NCI-H2171 treated with DMSO at 0.1 percent for 48 hours (cell line): Measurements from ENCODE around the gene NAV3.
"Not testable (repeated sequence)": the region's sequence is repeated elsewhere in the genome, so short reads cannot be mapped to it uniquely, and the experiment has no call there.

Experiments
- DNase-seq: peaks from one replicate; lab custom pipeline; 2025; lab: John Stamatoyannopoulos, UW

The NAV3 gene

GRCh38 chr12:78050790-78051189, 220.1 kb downstream of the NAV3 start:
- DNase-seq, result no peak

GRCh38 chr12:78055545-78055944, 224.9 kb downstream of the NAV3 start:
- DNase-seq, result no peak

GRCh38 chr12:78057075-78057474, 226.4 kb downstream of the NAV3 start:
- no peak for DNase-seq

GRCh38 chr12:78060186-78060585, 229.5 kb downstream of the NAV3 start:
- no peak for DNase-seq

GRCh38 chr12:78062786-78063185, 232.1 kb downstream of the NAV3 start:
- DNase-seq, result no peak

- no peak for DNase-seq
Measured at GRCh38 chr12:78081590-78082314, 251.1 kb downstream of the NAV3 start.

- DNase-seq, result no peak
Measured at GRCh38 chr12:78085542-78086182, 255.0 kb downstream of the NAV3 start.

- DNase-seq, result no peak
Measured at GRCh38 chr12:78086553-78087362, 256.1 kb downstream of the NAV3 start.

GRCh38 chr12:78087363-78087675, 256.6 kb downstream of the NAV3 start:
- no peak for DNase-seq

GRCh38 chr12:78088391-78088832, 257.7 kb downstream of the NAV3 start:
- no peak for DNase-seq

- DNase-seq, result no peak
Measured at GRCh38 chr12:78090266-78090665, 259.6 kb downstream of the NAV3 start.

GRCh38 chr12:78095623-78096022, 264.9 kb downstream of the NAV3 start:
- no peak for DNase-seq

GRCh38 chr12:78096909-78097597, 266.4 kb downstream of the NAV3 start:
- peak; percentile 95 for DNase-seq

GRCh38 chr12:78099806-78100205, 269.1 kb downstream of the NAV3 start:
- no peak for DNase-seq

- DNase-seq, result peak; percentile 26
Measured at GRCh38 chr12:78101113-78101876, 270.6 kb downstream of the NAV3 start.

- DNase-seq, result peak; percentile 23
Measured at GRCh38 chr12:78101946-78102635, 271.4 kb downstream of the NAV3 start.

- not testable (repeated sequence) for DNase-seq
Measured at GRCh38 chr12:78102801-78103200, 272.1 kb downstream of the NAV3 start.

GRCh38 chr12:78115889-78116288, 285.2 kb downstream of the NAV3 start:
- no peak for DNase-seq

- no peak for DNase-seq
Measured at GRCh38 chr12:78118036-78118435, 287.3 kb downstream of the NAV3 start.

GRCh38 chr12:78118486-78118885, 287.8 kb downstream of the NAV3 start:
- DNase-seq, result no peak

GRCh38 chr12:78119351-78119918, 288.7 kb downstream of the NAV3 start:
- DNase-seq, result no peak
